Measurements from ENCODE around the gene PDCL2. TPM values are rescaled to one million over a fixed set of nuclear protein-coding genes. Genes with fewer than 3 reads are reported as not detected.
"Not testable (repeated sequence)": the region's sequence is repeated elsewhere in the genome, so short reads cannot be mapped to it uniquely, and the experiment has no call there.

The PDCL2 gene
- total and polyA plus RNA-seq, 12 donors: 0.94 TPM; not detected in 11

GRCh38 chr4:55635282-55635681, 43.2 kb upstream of the PDCL2 start:
- peak overlapping the region in 1 of 4 donors; percentile 39 for H3K4me3 ChIP-seq
- H3K36me3 ChIP-seq (replicated peaks in 1 of 2): no peaks in the 10 kb centered on the region
- no peaks in the 10 kb centered on the region for H3K9me3 ChIP-seq (replicated peaks in 1 of 3)
- no peak for DNase-seq
- H3K27ac ChIP-seq: no peak overlapping the region
- WGBS, 4 donors: 5 to 10% (median 6%) methylated on average over 11 of the region's 11 CpGs
- H3K4me1 ChIP-seq (replicated peaks in 1 of 2): peaks cover 0 to 12% of the 10 kb centered on the region in 2 donors
- H3K27me3 ChIP-seq: peaks cover 33% of the 10 kb centered on the region
- intact Hi-C loops (cut with DNase I): no loop called here
- TF ChIP-seq CTCF (IDR thresholded peaks at IDR 0.05): no peak
- no peak for TF ChIP-seq POLR2A (IDR thresholded peaks at IDR 0.05)

GRCh38 chr4:55634417-55635128, 42.5 kb upstream of the PDCL2 start:
- Histone ChIP-seq H3K27me3 (peaks cover 31% of the 10 kb centered on the region), H3K36me3 (replicated peaks in 1 of 2) (no peaks in the 10 kb centered on the region), H3K4me3 (no peak overlapping the region), H3K4me1 (replicated peaks in 1 of 2) (peaks cover 0 to 12% of the 10 kb centered on the region in 2 donors), H3K9me3 (replicated peaks in 1 of 3) (no peaks in the 10 kb centered on the region), H3K27ac (no peak overlapping the region)
- no peak for TF ChIP-seq POLR2A (IDR thresholded peaks at IDR 0.05)
- TF ChIP-seq CTCF (IDR thresholded peaks at IDR 0.05): no peak
- 25 to 33% (median 33%) methylated on average over 3 of the region's 3 CpGs for WGBS, 4 donors
- DNase-seq: no peak
- intact Hi-C loops (cut with DNase I): no loop called here

GRCh38 chr4:55633903-55634302, 41.9 kb upstream of the PDCL2 start:
- Histone ChIP-seq H3K9me3 (replicated peaks in 1 of 3) (no peaks in the 10 kb centered on the region), H3K36me3 (replicated peaks in 1 of 2) (no peaks in the 10 kb centered on the region), H3K4me1 (replicated peaks in 1 of 2) (peaks cover 0 to 12% of the 10 kb centered on the region in 2 donors), H3K27me3 (peaks cover 31% of the 10 kb centered on the region), H3K4me3 (no peak overlapping the region), H3K27ac (no peak overlapping the region)
- TF ChIP-seq POLR2A (IDR thresholded peaks at IDR 0.05) (no peak), CTCF (IDR thresholded peaks at IDR 0.05) (no peak)
- intact Hi-C loops (cut with DNase I): no loop called here
- DNase-seq: no peak
- 52 to 70% (median 58%) methylated on average over 6 of the region's 6 CpGs for whole genome bisulfite sequencing, 4 donors

GRCh38 chr4:55625835-55626234, 33.8 kb upstream of the PDCL2 start:
- no peak for DNase-seq

GRCh38 chr4:55624063-55624462, 32.0 kb upstream of the PDCL2 start:
- H3K4me3 ChIP-seq; DNase-seq; H3K4me1 ChIP-seq (replicated peaks in 1 of 2); H3K27ac ChIP-seq; H3K36me3 ChIP-seq (replicated peaks in 1 of 2); H3K9me3 ChIP-seq (replicated peaks in 1 of 3); intact Hi-C loops (cut with DNase I); H3K27me3 ChIP-seq: not testable (repeated sequence)
- WGBS, 4 donors: 0 to 79% (median 73%) methylated on average over 1 of the region's 1 CpG; no CpG with 5 or more reads in 1 of the 4 donors

More at GRCh38 chr4:55625835-55626234, 33.8 kb upstream of the PDCL2 start:
- peaks cover 5% of the 10 kb centered on the region for H3K27me3 ChIP-seq
- 67 to 71% (median 70%) methylated on average over 2 of the region's 2 CpGs for WGBS, 4 donors
- H3K4me1 ChIP-seq (replicated peaks in 1 of 2): no peaks in the 10 kb centered on the region
- no peak for TF ChIP-seq CTCF (IDR thresholded peaks at IDR 0.05)
- TF ChIP-seq POLR2A (IDR thresholded peaks at IDR 0.05): no peak
- no peak overlapping the region for H3K27ac ChIP-seq
- H3K9me3 ChIP-seq (replicated peaks in 1 of 3): no peaks in the 10 kb centered on the region
- no peaks in the 10 kb centered on the region for H3K36me3 ChIP-seq (replicated peaks in 1 of 2)
- intact Hi-C loops (cut with DNase I): no loop called here
- H3K4me3 ChIP-seq: no peak overlapping the region
